Activated CD4-positive, alpha-beta T cell treated with anti-CD3 and anti-CD28 coated beads for 1 hour (primary cell): ENCODE results near the gene ERCC1.

ENCODE experiments used
- DNase-seq: peaks from one replicate; pipeline ENCODE4 v3.0.0-alpha.2; 2020

Gene ERCC1

GRCh38 chr19:45403781-45404556 is 19.7 kb downstream of the ERCC1 start:
- DNase-seq = peak; percentile 35

DNA sequence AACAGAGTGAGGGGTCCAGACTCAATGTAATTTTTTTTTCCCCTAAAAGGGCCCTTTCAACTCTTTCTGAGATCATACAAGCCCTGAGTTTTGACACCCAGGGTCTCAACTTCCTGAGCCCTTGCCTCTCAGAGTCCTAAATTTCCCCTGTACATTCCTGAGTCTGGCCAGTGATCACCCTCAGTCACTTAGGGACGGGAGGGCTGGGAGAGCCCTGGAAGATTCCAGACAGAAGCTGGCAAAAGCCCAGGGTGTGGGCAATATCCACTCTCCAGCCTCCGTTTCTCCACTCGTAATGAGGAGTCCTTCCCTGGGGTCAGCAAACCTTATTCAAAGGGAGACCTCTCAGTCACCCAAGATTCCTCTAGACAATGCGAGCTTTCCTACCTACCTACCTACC is 20.4 kb downstream of the ERCC1 start:
- no peak for DNase-seq

DNA sequence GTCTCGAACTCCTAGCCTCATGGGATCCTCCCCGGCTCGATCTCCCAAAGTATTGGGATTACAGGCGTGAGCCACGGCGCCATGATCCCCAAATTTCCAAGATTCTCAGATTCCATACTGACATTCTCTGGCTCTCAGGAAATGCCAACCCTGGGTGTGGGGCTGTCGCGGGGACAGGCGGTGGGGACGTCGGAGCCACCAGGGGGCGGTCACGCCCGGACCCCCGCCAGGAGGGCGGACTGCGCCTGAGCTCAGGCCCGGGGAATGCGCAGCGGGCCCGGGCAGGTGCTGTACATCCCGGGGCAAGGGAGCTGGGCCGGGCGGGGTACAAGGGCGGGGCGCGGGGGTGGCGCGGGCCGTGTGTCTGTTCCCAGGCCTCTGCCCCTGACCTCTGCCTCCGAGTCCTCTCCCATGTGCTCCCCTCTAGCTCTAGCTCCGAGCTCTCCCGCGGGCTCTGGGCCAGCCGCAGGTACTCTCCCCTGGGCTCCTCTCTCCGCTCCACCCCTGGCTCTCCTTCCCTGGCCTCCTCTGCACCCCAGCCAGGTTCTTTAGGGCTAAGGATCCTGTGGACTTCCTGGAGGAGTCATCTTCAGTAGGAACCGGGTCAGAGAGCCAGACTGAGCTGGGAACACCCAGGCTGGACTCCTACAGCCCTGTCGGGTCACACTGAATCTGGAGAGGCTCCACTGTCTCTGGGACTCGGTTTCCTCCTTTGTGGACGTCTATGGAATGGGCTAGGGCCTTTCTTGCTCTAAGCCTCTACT is 21.2 kb downstream of the ERCC1 start:
- DNase-seq = no peak

DNA sequence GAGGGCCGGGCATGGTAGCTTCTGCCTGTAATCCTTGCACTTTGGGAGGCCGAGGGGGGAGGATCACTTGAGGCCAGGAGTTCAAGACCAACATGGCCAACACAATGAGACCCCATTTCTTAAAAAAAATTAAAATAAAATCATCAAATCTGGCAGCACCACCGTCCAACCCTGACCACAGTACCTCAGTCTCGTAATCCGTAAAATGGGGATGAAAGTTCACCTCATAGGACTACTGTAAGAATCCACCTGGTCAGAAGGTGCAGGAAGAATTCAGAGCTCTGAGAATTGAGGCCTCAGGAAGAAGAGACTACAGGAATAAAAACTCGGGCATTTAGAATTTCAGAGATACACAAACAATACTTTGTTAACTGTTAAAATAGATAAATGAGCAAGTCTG is 21.9 kb downstream of the ERCC1 start:
- DNase-seq = no peak

DNA sequence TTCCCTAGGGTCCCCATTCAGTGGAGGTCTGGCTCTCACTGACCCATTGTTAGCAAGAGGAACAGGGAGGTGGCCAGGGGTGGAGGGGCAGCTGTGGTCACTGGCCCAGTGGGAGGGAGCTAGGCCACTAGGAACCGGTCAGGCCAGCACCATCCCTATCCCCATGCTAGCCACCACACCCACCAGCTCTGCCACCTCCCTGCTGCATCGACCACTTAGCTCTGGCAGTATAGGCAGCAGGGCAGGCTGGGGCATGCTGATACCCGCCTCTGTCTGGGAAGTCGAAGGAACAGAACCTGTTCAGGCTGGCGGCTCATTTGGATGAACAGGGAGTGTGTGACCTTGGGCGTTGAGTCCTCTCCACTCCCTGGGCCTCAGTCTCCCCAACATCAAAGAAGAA is 23.5 kb downstream of the ERCC1 start:
- no peak for DNase-seq

- DNase-seq = no peak
These were observed 27.7 kb downstream of the ERCC1 start for GRCh38 chr19:45395821-45396617.

DNA sequence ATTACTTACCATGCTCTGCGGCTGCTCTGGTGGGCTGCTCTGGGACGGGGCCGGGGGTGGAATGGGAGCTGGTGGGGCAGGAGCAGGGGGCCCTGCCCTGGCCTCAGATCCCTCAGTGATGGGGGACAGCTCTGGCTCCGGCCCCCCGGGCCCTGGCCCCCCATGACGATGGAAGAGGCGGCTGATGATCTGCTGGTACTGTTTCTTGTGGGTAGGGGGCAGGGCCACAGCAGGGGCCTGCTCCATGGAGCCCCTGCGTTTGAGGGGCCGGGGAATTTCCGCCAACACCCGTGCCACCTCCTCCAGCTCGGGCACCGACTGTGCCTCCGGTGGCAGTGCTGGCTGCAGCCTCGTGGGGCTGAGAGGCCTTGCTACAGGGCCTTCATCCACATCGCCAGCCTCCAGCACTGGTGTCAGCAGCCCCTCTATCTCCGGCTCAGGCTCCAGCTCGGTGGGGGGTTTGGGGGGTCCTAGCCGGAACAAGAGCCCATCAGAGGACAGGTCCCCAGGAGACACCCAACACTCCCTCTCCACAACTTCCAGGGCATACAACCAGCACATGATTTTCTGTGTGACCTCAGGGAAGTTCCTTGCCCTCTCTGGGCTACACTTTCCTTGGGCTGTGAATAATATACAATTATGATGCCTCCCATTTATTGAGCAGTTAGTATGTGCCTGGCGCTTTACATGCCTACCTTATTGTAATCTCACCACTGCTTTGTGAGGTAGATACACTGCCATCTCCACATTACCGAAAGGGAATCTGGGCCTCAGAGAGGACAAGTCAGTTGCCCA is 31.6 kb downstream of the ERCC1 start:
- no peak for DNase-seq

- no peak for DNase-seq
These were observed 32.4 kb downstream of the ERCC1 start for GRCh38 chr19:45391346-45391745.

DNA sequence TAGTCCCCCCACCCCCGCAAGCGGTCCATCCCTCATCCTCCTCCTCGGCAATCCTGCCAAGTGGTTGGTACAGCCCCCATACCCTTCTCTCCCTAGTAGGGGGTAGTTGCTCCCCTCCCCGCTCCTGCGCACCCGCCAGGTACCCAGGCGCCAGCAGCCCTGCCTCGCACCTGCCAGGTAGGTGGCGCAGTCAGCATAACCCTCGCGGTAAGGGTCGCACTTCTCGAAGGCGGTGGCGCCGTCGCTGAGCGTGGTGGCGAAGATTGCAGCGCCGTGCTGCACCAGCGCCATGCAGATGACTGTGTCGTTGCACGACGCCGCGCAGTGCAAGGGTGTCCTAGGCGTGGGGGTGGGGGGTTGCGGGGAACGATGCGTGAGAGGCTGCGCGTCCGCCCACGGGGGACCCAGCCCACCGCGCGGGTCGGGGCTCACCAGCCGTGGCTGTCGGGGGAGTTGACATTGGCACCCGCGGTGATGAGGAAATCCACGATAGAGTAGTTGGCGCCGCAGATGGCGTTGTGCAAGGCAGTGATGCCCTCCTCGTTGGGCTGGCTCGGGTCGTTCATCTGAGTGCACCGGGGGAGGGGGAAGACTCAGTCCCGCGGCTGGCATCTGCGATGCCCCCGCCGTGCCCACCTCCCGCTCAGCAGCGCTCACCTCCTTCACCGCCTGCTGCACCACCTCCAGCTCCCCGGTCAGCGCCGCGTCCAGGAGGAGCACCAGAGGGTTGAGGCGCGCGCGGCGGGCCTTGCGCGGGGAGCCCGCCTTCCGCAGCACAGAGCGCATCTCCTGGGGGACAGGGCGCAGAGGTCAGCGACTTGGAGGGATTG is 38.1 kb downstream of the ERCC1 start:
- DNase-seq = no peak

DNA sequence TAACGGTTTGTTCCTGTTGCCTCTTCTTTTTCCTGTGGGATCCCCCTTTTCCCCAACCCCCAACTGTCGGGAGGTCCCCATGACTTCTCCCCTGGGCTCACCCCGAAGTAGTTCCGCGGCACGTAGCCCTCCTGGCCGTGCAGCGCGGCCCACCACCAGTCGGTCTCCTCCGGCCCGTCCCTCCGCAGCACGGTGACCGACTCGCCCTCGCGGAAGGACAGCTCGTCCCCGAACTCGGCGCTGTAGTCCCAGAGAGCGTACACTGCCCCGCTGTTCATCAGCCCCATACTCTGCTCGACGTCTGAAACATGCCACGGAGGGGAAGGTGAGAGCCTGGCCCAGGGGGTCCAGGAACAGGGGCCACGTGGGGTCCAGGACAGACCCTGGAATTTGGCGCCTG is 41.3 kb downstream of the ERCC1 start:
- no peak for DNase-seq

- no peak for DNase-seq
These were observed 43.6 kb downstream of the ERCC1 start for GRCh38 chr19:45380107-45380506.

- no peak for DNase-seq
These were observed 47.5 kb downstream of the ERCC1 start for GRCh38 chr19:45376045-45376724.

DNA sequence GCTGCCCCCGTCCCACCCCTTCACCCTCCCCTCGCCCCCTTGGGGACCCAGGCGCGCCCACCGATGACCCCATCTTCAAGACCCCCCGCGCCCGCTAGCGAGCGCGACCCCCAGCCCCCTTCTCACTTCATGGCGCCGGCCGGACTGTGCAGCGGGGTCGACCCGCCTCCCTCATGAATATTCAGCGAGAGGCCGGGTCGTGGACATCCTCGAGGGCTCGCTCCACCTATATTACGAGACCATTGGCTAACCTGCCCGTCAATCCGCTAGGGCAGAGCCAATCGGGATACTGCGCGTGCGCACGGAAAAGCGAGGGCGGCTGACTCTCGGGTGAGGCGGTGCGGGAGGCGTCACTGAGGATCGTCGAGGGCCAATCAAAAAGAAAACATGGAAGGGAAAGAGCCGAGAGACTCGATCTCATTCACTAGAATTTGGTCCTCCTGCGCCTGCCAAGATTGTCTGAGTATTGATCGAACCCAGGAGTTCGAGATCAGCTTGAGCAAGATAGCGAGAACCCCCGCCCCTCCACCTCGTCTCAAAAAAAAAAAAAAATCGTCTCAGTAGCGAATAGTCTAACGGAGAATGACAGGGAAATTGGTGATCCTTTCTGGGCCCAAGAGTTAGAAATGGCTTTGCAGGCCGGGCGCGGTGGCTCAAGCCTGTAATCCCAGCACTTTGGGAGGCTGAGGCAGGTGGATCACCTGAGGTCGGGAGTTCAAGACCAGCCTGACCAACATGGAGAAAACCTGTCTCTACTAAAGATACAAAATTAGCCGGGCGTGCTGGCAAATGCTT is 53.1 kb downstream of the ERCC1 start, which contains the start of gene ERCC2:
Gene ERCC2, minus strand, starts transcription at position 164 of the 795 bp plus-strand sequence. Its CDS starts 33 bp downstream, at position 131.
- DNase-seq = peak; percentile 100

- no peak for DNase-seq
These were observed 54.9 kb downstream of the ERCC1 start for GRCh38 chr19:45368737-45369340.

DNA sequence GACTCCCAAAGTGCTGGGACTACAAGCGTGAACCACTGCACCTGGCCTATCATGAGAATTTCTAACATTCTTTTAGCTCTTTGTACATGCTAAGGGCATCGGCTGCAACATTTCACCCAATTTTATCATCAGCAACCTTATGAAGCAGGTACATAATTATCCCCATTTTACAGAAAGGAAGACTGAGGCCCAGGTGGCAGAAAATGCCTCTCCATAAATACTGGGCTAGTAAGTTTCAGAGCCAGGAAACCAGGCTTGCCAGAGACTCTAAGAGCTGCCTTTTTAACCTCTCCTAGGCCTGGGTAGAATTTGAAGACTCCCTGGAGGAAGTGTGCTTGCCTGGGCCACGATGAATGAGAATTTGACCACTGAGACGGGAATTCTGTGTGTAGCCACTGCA is 55.6 kb downstream of the ERCC1 start:
- DNase-seq = no peak

DNA sequence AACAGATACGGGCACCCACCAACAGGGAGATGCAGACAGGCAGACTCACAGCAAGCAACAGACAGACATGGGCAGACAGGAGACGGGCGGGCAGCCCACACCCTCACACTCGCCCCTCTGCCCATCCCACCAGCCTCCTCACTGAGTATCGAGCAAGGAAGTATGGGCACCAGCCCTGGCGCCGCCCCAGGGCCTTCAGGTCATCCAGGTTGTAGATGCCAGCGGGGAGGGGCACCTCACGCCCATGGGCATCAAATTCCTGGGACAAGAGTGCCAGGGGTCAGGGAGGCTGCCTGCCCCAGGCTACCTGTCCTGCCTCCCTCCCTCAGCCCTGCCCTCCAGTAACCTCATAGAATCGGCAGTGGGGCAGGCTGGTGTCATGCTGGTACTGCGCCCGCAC is 59.0 kb downstream of the ERCC1 start:
- DNase-seq = no peak

DNA sequence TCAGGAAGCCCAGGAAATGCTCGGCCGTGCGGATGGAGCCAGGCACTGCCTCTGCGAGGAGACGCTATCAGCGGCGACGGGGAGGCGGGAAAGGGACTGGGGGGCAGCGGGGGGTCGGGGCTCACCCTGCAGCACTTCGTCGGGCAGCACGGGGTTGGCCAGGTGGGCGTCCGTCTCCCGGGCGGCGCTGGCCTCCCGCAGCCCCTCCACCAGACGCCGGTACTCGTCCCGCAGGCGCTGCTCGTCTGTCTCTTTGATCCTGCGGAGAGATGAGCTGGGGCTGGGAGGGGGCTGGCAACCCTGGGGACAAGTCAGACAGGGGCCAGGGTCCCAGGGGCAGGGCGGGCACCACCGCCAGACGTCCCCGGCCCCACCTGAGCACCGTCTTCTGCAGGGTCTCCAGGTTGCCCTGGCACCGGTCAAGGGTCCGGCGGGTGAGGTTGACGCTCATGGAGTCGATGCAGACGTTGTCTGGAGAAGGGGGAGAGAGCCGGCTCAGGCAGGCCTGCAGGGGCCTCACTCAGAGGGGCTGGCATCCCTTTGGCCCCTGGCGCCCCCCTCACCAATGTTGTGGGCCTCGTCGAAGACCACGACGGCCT is 59.8 kb downstream of the ERCC1 start:
- DNase-seq = no peak

GRCh38 chr19:45362291-45362690 is 61.4 kb downstream of the ERCC1 start:
- DNase-seq = no peak

DNA sequence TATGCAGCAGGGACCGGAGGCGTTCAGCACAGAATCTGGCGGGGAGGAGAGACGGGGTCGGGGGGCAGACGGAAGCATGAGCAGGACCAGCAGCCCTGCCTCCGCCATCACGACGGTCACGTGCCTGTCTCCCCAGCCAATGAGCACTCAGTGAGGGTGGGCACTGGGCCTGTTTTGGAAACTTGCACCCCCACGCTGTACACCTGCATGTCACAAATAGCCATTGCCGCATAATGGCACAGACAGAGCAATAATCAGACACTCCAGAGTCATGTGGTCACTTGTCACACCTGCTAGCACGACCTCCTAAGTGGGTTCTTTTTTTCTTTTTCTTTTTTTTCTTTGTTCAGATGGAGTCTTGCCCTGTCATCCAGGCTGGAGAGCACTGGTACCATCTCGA is 62.1 kb downstream of the ERCC1 start:
- DNase-seq = no peak
